HCT116 (cell line): ENCODE measurements around the gene RAD50. TPM values are rescaled to one million over a fixed set of nuclear protein-coding genes. Genes with fewer than 3 reads are reported as not detected.

ENCODE experiments used
- ATAC-seq: fragments of 200-7000 bp; cut with Tn5 transposase; 2 replicates; pipeline ENCODE4 v1.9.1; 2020; ENCODE audit warnings: mild to moderate bottlenecking, moderate library complexity
- BruUV-seq: library from RNA; stranded (reverse); fragments of 400-500 nt; replicated peaks from 2 replicates; lab custom pipeline; 2021; lab: Mats Ljungman, UMichigan
- CTCF ChIA-PET: fragments of 300-600 bp; sonication (Branson Sonifier 250); formaldehyde crosslinking; loops from one replicate; lab custom pipeline; 2021; ENCODE audit warnings: antibody characterized with exemption; lab: Charles Lee
- POLR2A ChIA-PET: fragments of 300-600, 350-600 bp; sonication (Branson Sonifier 250); formaldehyde crosslinking; loops from one replicate; lab custom pipeline; 2021; ENCODE audit warnings: antibody characterized with exemption; lab: Charles Lee
- RAD21 ChIA-PET, 2 experiments: fragments of 300-600 bp; sonication (Branson Sonifier 250); formaldehyde crosslinking; loops; one replicate each; lab custom pipeline; 2023; ENCODE audit warnings: low total read pairs in 2 of 2; ENCODE audit not compliant: uncharacterized antibody in 2 of 2, unreplicated experiment in 2 of 2, low non-redundant PET in 1 of 2; lab: Charles Lee
- DNase-seq: peaks from one replicate; pipeline ENCODE4 v3.0.0-alpha.2; 2010; ENCODE audit warnings: low read depth, low spot score
- H2AFZ ChIP-seq: fragments of 200-600 bp; shearing (Covaris generic), sonication (generic); 2 replicates; pipeline ENCODE4 v1.6.1; 2017; ENCODE audit warnings: low read depth, mixed run types, mixed read lengths, antibody characterized with exemption, low read length; ENCODE audit not compliant: poor library complexity, severe bottlenecking
- H3K27ac ChIP-seq: 2 replicates; pipeline ENCODE4 v1.5.1; 2012; ENCODE audit warnings: low read depth, low read length
- H3K27me3 ChIP-seq: fragments of 200-600 bp; sonication (generic); 2 replicates; pipeline ENCODE4 v1.6.1; 2016; ENCODE audit warnings: mixed run types, low read length, mixed read lengths; ENCODE audit not compliant: insufficient read depth
- H3K36me3 ChIP-seq, 2 experiments: fragments of 200-500 bp in 1 of 2; fragments of 200-600 bp in 1 of 2; sonication (Bioruptor generic) in 1 of 2; sonication (generic) in 1 of 2; 2 replicates each; pipeline versions ENCODE4 v1.5.1 to v1.6.1; 2014 to 2016; ENCODE audit warnings: low read length in 2 of 2, inconsistent platforms in 1 of 2, mixed read lengths in 1 of 2, mixed run types in 1 of 2; ENCODE audit not compliant: insufficient read depth in 2 of 2, control insufficient read depth in 1 of 2
- H3K4me1 ChIP-seq, 2 experiments: fragments of 200-600 bp in 1 of 2; sonication (generic) in 1 of 2; 2 replicates each; pipeline versions ENCODE4 v1.5.1 to v1.6.1; 2012 to 2017; ENCODE audit warnings: low read length in 2 of 2, inconsistent platforms in 1 of 2, mild to moderate bottlenecking in 1 of 2, mixed read lengths in 1 of 2, mixed run types in 1 of 2, moderate library complexity in 1 of 2; ENCODE audit not compliant: insufficient read depth in 2 of 2, control insufficient read depth in 1 of 2
- H3K4me2 ChIP-seq: fragments of 200-600 bp; sonication (generic); 2 replicates; pipeline ENCODE4 v1.6.1; 2017; ENCODE audit warnings: mixed run types, low read length, mixed read lengths
- H3K4me3 ChIP-seq, 2 experiments: fragments of 200-600 bp in 1 of 2; sonication (generic) in 1 of 2; replicated peaks in 1 of 2; 2 replicates each; pipeline ENCODE4 v1.5.1; 2011 to 2016; ENCODE audit warnings: low read length in 2 of 2, control low read depth in 1 of 2, low read depth in 1 of 2, mild to moderate bottlenecking in 1 of 2, mixed read lengths in 1 of 2, mixed run types in 1 of 2
- H3K79me2 ChIP-seq: fragments of 200-600 bp; sonication (generic); 2 replicates; pipeline ENCODE4 v1.6.1; 2017; ENCODE audit warnings: mild to moderate bottlenecking, mixed run types, low read length, moderate library complexity, mixed read lengths; ENCODE audit not compliant: insufficient read depth
- H3K9ac ChIP-seq: fragments of 200-600 bp; sonication (generic); 2 replicates; pipeline ENCODE4 v1.6.1; 2016; ENCODE audit warnings: low read length, mixed read lengths
- H3K9me2 ChIP-seq: fragments of 200-600 bp; sonication (generic), shearing (Covaris generic); 2 replicates; pipeline ENCODE4 v1.6.1; 2017; ENCODE audit warnings: mixed run types, mild to moderate bottlenecking, moderate library complexity; ENCODE audit not compliant: insufficient read depth
- H3K9me3 ChIP-seq, 2 experiments: fragments of 200-500 bp in 1 of 2; fragments of 200-600 bp in 1 of 2; sonication (Bioruptor generic) in 1 of 2; sonication (generic) in 1 of 2; 2 replicates each; pipeline ENCODE4 v1.6.1; 2014 to 2017; ENCODE audit warnings: low read length in 2 of 2, mixed read lengths in 2 of 2, inconsistent platforms in 1 of 2, low read depth in 1 of 2, mild to moderate bottlenecking in 1 of 2, mixed run types in 1 of 2, moderate library complexity in 1 of 2; ENCODE audit not compliant: control insufficient read depth in 1 of 2, insufficient read depth in 1 of 2
- H4K20me1 ChIP-seq: fragments of 200-600 bp; sonication (generic), shearing (Covaris generic); 2 replicates; pipeline ENCODE4 v1.6.1; 2017; ENCODE audit warnings: mixed run types, mild to moderate bottlenecking, moderate library complexity; ENCODE audit not compliant: insufficient read depth
- ATF3 ChIP-seq: IDR thresholded peaks from 2 replicates; pipeline ENCODE4 v1.6.1; 2012
- CBX3 ChIP-seq: IDR thresholded peaks from 2 replicates; pipeline ENCODE4 v1.6.1; 2012; ENCODE audit warnings: low read depth
- CEBPB ChIP-seq: IDR thresholded peaks from 2 replicates; pipeline ENCODE4 v1.6.1; 2012; ENCODE audit warnings: low read depth
- EGR1 ChIP-seq: IDR thresholded peaks from 2 replicates; pipeline ENCODE4 v1.6.1; 2012; ENCODE audit warnings: low read depth
- EZH2phosphoT487 ChIP-seq: fragments of 200-600 bp; IDR thresholded peaks from 2 replicates; pipeline ENCODE4 v1.6.1; 2018; ENCODE audit warnings: antibody characterized with exemption, borderline replicate concordance
- FOSL1 ChIP-seq: IDR thresholded peaks from 2 replicates; pipeline ENCODE4 v1.6.1; 2012; ENCODE audit warnings: low read depth
- JUND ChIP-seq: IDR thresholded peaks from 2 replicates; pipeline ENCODE4 v1.6.1; 2012
- SIN3A ChIP-seq: IDR thresholded peaks from 2 replicates; pipeline ENCODE4 v1.6.1; 2012; ENCODE audit warnings: low read depth
- SP1 ChIP-seq: IDR thresholded peaks from 2 replicates; pipeline ENCODE4 v1.6.1; 2012; ENCODE audit warnings: low read depth
- SRF ChIP-seq: IDR thresholded peaks from 2 replicates; pipeline ENCODE4 v1.6.1; 2012; ENCODE audit warnings: low read depth
- ZFX ChIP-seq: fragments of 450-650 bp; IDR thresholded peaks from 2 replicates; pipeline ENCODE4 v1.6.1; 2017
- intact Hi-C: fragments of 100-400 bp; cut with micrococcal nuclease; formaldehyde crosslinking; loops from 2 replicates; pipeline ENCODE4 v1.10.0; 2022
- total RNA-seq: library from RNA; stranded (reverse); gene quantifications from one replicate; pipeline ENCODE4 v1.2.1, GENCODE V29; 2021; ENCODE audit not compliant: unreplicated experiment
- TF ChIP-seq, protein P1 (sequence below): IDR thresholded peaks from 2 replicates; pipeline ENCODE4 v1.6.1; 2011; ENCODE audit warnings: mild to moderate bottlenecking, low read length, moderate library complexity; ENCODE audit not compliant: insufficient replicate concordance; ENCODE audit errors: extremely low read depth

RAD50 gene
- total RNA-seq, 1 experiment from 2014 or later: 43.6 TPM

- H3K4me2 ChIP-seq: no peak overlapping the region
- H3K36me3 ChIP-seq: no peaks in the 10 kb centered on the region
- H3K9me2 ChIP-seq: no peaks in the 10 kb centered on the region
- no peak for ATAC-seq
- H2AFZ ChIP-seq: no peak overlapping the region
- TF ChIP-seq FOSL1 (no peak), ZFX (no peak), JUND (no peak), SP1 (no peak), CEBPB (no peak), CBX3 (no peak), ATF3 (no peak), SRF (no peak), EGR1 (no peak), SIN3A (no peak), EZH2phosphoT487 (no peak)
- TF ChIP-seq, protein P1, sequence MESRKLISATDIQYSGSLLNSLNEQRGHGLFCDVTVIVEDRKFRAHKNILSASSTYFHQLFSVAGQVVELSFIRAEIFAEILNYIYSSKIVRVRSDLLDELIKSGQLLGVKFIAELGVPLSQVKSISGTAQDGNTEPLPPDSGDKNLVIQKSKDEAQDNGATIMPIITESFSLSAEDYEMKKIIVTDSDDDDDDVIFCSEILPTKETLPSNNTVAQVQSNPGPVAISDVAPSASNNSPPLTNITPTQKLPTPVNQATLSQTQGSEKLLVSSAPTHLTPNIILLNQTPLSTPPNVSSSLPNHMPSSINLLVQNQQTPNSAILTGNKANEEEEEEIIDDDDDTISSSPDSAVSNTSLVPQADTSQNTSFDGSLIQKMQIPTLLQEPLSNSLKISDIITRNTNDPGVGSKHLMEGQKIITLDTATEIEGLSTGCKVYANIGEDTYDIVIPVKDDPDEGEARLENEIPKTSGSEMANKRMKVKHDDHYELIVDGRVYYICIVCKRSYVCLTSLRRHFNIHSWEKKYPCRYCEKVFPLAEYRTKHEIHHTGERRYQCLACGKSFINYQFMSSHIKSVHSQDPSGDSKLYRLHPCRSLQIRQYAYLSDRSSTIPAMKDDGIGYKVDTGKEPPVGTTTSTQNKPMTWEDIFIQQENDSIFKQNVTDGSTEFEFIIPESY: no peak
- TF ChIP-seq, all 23 proteins: peak for 0
- no TSS peak for BruUV-seq
- RAD21 ChIA-PET: no interaction called here
- DNase-seq: no peak
- H3K79me2 ChIP-seq: no peaks in the 10 kb centered on the region
- no peak overlapping the region for H3K4me3 ChIP-seq
- intact Hi-C loops: no loop called here
- no peak overlapping the region for H3K9ac ChIP-seq
- no peaks in the 10 kb centered on the region for H3K9me3 ChIP-seq
- CTCF ChIA-PET: no interaction called here
- POLR2A ChIA-PET: no interaction called here
- no peaks in the 10 kb centered on the region for H4K20me1 ChIP-seq
- peaks cover 19% of the 10 kb centered on the region for H3K27me3 ChIP-seq
- no peak overlapping the region for H3K27ac ChIP-seq
- H3K4me1 ChIP-seq: no peaks in the 10 kb centered on the region
Observed at GRCh38 chr5:132539716-132540115, 17.1 kb upstream of the RAD50 start.
